ENCODE data around the gene ANKRD37. TPM values are rescaled to one million over a fixed set of nuclear protein-coding genes. Genes with fewer than 3 reads are reported as not detected.

ANKRD37 gene
- total RNA-seq, 4 donors from 2014 or later, result 2.0 to 10.0 (median 7.1) TPM

- Histone ChIP-seq H3K36me3 (no peaks in the 10 kb centered on the region), H3K27ac (no peak overlapping the region), H3K4me1 (no peaks in the 10 kb centered on the region), H3K27me3 (no peaks in the 10 kb centered on the region), H3K9me3 (no peaks in the 10 kb centered on the region), H3K4me3 (no peak overlapping the region)
- 94 to 96% methylated on average over 2 of the region's 2 CpGs for WGBS, 2 donors (ENCODE audit: low coverage in 1 of 2)
- in situ Hi-C loops (cut with MboI; ENCODE audit: low pct_ligation_motif_present in 1 of 4, low pct_unique_long_range_greater_than_20kb in 1 of 4, low sequenced_read_pairs in 3 of 4), result no loop called here
- TF ChIP-seq EP300 (IDR thresholded peaks at IDR 0.05; ENCODE audit: low read depth), result no peak
- TF ChIP-seq POLR2A (IDR thresholded peaks at IDR 0.05), result no peak
- TF ChIP-seq POLR2AphosphoS5 (IDR thresholded peaks at IDR 0.05), result no peak
- TF ChIP-seq CTCF (IDR thresholded peaks at IDR 0.05), result no peak
- no peak for DNase-seq
- intact Hi-C loops (cut with DNase I; ENCODE audit: low total_unique reads), result no loop called here
Observed at GRCh38 chr4:185352741-185353140, 43.9 kb upstream of the ANKRD37 start.

DNA sequence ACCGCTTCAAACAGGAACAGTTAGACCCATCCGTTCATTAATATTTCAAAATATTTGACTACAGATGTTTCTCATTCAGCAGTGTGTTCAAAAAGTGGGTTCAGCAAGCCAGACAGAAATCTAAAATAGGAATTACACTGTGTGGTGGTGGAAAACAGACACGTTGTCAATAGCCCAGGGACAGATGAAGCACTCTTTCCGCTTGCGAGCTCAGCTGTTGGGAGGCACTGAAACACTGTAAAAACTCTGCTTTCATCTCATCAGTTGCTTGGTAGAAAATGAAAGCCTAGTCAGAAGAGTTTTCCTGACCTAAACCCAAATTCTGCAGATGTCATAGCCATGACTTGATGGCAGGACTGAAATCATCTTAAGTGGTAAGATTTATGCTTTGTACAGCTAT, 39.4 kb upstream of the ANKRD37 start:
- no peak for DNase-seq
- TF ChIP-seq POLR2AphosphoS5 (IDR thresholded peaks at IDR 0.05) (no peak), EP300 (IDR thresholded peaks at IDR 0.05; ENCODE audit: low read depth) (no peak), CTCF (IDR thresholded peaks at IDR 0.05) (no peak), POLR2A (IDR thresholded peaks at IDR 0.05) (no peak)
- intact Hi-C loops (cut with DNase I; ENCODE audit: low total_unique reads) (no loop called here), in situ Hi-C loops (cut with MboI; ENCODE audit: low pct_ligation_motif_present in 1 of 4, low pct_unique_long_range_greater_than_20kb in 1 of 4, low sequenced_read_pairs in 3 of 4) (no loop called here)
- Histone ChIP-seq H3K36me3 (peaks cover 0 to 5% (median 0%) of the 10 kb centered on the region in 4 donors), H3K4me1 (no peaks in the 10 kb centered on the region), H3K9me3 (no peaks in the 10 kb centered on the region), H3K27ac (no peak overlapping the region), H3K27me3 (no peaks in the 10 kb centered on the region), H3K4me3 (no peak overlapping the region)
- WGBS, 2 donors (ENCODE audit: low coverage in 1 of 2), result 89 to 91% methylated on average over 5 of the region's 5 CpGs

GRCh38 chr4:185357733-185358440, 38.8 kb upstream of the ANKRD37 start:
- DNase-seq, result no peak
- in situ Hi-C loops (cut with MboI; ENCODE audit: low pct_ligation_motif_present in 1 of 4, low pct_unique_long_range_greater_than_20kb in 1 of 4, low sequenced_read_pairs in 3 of 4), result no loop called here
- intact Hi-C loops (cut with DNase I; ENCODE audit: low total_unique reads), result no loop called here
- WGBS, 2 donors (ENCODE audit: low coverage in 1 of 2), result 80 to 84% methylated on average over 7 of the region's 7 CpGs
- TF ChIP-seq CTCF (IDR thresholded peaks at IDR 0.05) (no peak), POLR2AphosphoS5 (IDR thresholded peaks at IDR 0.05) (no peak), EP300 (IDR thresholded peaks at IDR 0.05; ENCODE audit: low read depth) (no peak), POLR2A (IDR thresholded peaks at IDR 0.05) (no peak)
- Histone ChIP-seq H3K27me3 (no peaks in the 10 kb centered on the region), H3K9me3 (no peaks in the 10 kb centered on the region), H3K4me1 (no peaks in the 10 kb centered on the region), H3K4me3 (no peak overlapping the region), H3K27ac (no peak overlapping the region), H3K36me3 (peaks cover 0 to 5% (median 0%) of the 10 kb centered on the region in 4 donors)

GRCh38 chr4:185358514-185358913, 38.1 kb upstream of the ANKRD37 start:
- Histone ChIP-seq H3K4me1 (no peaks in the 10 kb centered on the region), H3K27ac (no peak overlapping the region), H3K27me3 (no peaks in the 10 kb centered on the region), H3K36me3 (peaks cover 0 to 5% (median 0%) of the 10 kb centered on the region in 4 donors), H3K9me3 (no peaks in the 10 kb centered on the region), H3K4me3 (no peak overlapping the region)
- WGBS, 2 donors (ENCODE audit: low coverage in 1 of 2), result 60 to 75% methylated on average over 4 of the region's 4 CpGs
- TF ChIP-seq EP300 (IDR thresholded peaks at IDR 0.05; ENCODE audit: low read depth) (no peak), CTCF (IDR thresholded peaks at IDR 0.05) (no peak), POLR2A (IDR thresholded peaks at IDR 0.05) (no peak), POLR2AphosphoS5 (IDR thresholded peaks at IDR 0.05) (no peak)
- in situ Hi-C loops (cut with MboI; ENCODE audit: low pct_ligation_motif_present in 1 of 4, low pct_unique_long_range_greater_than_20kb in 1 of 4, low sequenced_read_pairs in 3 of 4), result no loop called here
- DNase-seq, result no peak
- intact Hi-C loops (cut with DNase I; ENCODE audit: low total_unique reads), result no loop called here

Data from transverse colon (tissue), 4 donors.